GM18505 (cell line): ENCODE results near the gene PGPEP1.
"Not testable (repeated sequence)": the region's sequence is repeated elsewhere in the genome, so short reads cannot be mapped to it uniquely, and the experiment has no call there.

Experiments used
- ATAC-seq: cut with Tn5 transposase; IDR thresholded peaks from one replicate; pipeline ENCODE4 v1.9.1; 2021; ENCODE audit not compliant: unreplicated experiment
- POLR2A ChIP-seq: IDR thresholded peaks from 4 replicates; pipeline ENCODE4 v1.6.1; 2011; ENCODE audit warnings: borderline replicate concordance; ENCODE audit not compliant: insufficient read depth, insufficient read length; ENCODE audit errors: extremely low read depth

The PGPEP1 gene

DNA sequence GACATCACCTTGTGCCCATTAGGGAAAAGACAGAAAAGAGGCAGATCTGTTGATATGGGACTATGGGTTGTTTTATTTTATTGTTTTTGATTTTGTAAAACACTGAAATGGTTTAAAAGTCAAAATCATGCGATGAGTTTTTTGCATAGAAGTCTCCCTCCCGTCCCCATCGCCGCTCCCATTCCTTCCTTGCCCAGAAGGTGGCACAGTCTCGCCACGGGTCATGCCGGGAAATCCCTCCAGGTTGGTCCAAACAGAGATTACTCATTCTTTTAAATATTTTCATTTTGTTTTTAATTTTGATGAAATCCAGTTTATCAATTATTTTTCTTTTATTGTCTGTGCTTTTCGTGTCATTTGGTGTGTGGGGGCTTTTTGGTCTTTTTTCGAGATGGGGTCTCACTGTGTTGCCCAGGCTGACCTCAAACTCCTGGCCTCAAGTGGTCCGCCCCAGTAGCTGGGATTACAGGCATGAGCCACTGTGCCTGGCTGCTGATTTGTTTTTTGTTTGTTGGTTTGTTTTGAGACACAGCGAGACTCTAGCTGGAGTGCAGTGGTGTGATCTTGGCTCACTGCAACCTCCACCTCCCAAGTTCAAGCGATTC lies 9.2 kb downstream of the PGPEP1 start:
- TF ChIP-seq POLR2A, result no peak
- ATAC-seq, result no peak

DNA sequence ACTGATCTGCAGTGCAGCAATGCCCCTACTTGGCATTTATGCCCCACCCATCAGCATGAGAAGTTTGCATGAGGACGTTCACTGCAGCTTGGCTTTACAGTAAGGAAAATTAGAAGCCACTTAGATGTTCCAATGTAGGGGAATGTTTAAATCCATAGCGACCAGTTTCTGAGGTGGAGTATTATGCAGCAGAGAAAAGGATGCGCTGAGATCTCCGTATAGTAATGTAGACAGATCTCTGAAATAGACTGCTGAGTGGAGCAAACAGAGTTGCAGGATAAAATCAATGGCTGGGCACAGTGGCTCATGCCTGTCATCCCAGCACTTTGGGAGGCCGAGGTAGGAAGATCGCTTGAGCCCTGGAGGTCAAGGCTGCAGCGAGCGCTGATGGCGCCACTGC lies 10.1 kb downstream of the PGPEP1 start:
- ATAC-seq, result no peak
- no peak for TF ChIP-seq POLR2A

DNA sequence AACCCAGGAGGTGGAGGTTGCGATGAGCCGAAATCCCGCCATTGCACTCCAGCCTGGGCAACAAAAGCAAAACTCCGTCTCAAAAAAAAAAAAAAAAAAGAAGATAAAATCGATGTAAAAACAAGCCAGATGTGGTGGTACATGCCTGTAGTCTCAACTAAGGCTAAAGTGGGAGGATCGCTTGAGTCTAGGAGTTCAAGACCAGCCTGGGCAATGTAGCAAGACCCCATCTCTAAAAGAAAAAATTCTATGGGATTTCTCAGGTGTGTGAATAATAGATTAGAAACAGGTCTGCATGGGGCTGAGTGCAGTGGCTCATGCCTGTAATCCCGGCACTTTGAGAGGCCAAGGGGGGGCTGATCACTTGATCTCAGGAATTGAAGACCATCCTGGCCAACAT lies 11.1 kb downstream of the PGPEP1 start:
- no peak for TF ChIP-seq POLR2A
- no peak for ATAC-seq

DNA sequence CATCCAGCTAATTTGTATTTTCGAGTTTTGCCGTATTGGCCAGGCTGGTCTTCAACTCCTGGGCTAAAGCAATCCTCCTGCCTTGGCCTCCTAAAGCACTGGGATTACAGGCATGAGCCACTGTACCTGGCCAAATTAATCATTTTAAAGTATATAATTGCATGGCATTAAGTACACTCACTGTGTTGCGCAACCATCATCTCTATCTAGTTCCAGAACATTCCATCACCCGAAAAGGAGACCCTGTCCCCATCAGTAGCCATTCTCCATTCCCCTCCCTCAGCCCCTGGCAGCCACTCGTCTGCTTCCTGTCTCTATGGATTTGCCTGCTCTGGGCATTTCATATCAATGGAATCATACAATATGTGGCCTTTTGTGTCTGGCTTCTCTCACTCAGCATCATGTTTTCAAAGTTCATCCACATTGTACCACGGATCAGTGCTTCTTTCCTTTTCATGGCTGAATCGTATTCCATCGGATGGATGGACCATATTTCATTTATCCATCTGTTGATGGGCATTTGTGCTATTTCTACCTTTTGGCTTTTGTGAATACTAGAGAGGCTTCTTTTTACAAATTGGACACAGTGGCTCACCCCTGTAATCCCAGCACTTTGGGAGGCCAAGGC lies 13.1 kb downstream of the PGPEP1 start:
- TF ChIP-seq POLR2A, result no peak

DNA sequence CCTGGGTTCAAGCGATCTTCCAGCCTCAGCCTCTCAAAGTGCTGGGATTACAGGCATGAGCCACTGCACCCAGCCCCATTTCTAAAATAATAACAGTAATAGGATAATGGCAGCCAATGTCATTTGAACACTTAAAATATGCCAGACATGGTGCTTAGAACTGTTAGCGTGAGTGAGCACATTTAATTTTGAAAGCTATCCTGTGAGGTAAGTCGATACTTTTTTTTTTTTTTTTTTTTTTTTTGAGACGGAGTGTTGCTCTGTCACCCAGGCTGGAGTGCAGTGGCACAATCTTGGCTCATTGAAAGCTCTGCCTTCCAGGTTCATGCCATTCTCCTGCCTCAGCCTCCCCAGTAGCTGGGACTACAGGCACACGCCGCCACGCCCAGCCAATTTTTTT lies 14.3 kb downstream of the PGPEP1 start:
- ATAC-seq, result not testable (repeated sequence)

More for the DNA sequence above, 13.1 kb downstream of the PGPEP1 start:
- ATAC-seq, result no peak

DNA sequence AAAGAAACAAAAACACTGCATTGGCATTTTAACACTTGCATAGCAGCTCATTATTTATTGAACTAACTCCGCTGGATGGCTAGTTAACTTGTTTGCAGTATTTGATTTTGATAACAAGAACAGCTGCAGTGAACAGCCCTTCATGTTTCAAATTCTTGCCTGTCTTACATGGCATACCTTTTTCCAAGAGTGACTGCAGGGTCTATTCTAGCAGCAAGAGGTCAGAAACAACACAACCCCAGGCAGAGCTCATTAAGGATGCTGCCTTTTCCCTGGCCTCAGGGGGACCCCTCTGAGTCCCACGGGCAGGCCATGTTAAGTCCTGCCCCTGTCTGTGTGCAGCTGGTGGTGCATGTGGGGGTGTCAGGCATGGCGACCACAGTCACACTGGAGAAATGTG lies 16.6 kb downstream of the PGPEP1 start:
- no peak for ATAC-seq
- no peak for TF ChIP-seq POLR2A

DNA sequence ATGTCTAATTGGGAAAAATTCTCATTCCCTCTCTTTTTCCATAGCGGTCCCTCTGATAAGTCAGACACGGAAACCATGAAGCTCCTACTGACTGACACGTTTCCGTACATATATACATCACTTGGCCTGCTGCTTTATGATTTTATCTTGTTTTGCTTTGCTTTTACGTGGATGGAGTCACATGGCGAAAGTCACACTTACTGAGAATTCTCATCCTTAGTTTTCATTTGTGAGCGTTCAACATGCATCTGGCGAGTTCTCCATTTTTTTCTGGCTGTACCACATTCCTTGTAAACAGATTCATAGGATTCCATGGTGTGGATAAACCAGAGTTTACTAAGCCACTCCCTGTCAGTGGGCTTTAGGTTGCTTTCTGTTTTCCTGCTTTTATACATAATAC lies 21.2 kb downstream of the PGPEP1 start:
- no peak for ATAC-seq
- no peak for TF ChIP-seq POLR2A

DNA sequence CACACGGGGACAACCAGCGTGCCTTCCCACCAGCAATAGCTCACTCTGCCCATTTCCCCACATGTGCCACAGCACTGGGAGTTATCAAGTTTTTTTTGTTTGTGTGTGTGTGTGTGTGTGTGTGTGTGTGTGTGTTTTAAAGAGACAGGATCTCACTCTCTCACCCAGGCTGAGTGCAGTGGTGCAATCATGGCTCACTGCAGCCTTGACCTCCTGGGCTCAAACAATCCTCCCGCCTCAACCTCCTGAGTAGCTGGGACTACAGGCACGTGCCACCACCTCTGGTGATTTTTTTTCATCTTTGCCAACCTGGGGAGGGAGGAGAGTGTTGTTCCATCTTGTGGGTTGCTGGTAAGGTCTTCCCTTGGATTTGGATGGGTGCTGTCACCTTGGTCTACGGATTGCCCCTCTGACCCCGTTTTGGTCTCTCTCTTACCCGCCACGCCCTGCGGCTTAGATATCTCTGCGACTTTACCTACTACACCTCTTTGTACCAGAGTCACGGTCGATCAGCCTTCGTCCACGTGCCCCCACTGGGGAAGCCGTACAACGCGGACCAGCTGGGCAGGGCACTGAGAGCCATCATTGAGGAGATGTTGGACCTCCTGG lies 22.6 kb downstream of the PGPEP1 start:
- TF ChIP-seq POLR2A, result no peak
- ATAC-seq, result no peak

DNA sequence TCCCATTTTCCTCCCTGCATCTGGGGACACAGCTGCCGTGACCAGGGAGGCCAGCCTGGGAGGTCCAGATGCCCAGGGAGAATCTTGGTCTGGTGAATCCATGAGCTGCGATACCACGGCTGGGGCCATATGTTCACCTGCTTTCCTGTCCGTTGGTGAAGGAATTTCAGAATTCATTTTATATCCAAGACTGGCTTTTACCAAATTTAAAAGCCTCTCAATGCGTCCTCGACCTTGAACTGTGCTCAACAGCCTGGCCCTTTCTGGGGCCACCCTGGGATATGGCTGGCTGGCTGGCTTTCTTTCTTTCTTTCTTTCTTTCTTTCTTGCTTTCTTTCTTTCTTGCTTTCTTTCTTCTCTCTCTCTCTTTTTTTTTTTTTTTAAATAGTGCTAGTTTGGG lies 23.4 kb downstream of the PGPEP1 start:
- no peak for TF ChIP-seq POLR2A

DNA sequence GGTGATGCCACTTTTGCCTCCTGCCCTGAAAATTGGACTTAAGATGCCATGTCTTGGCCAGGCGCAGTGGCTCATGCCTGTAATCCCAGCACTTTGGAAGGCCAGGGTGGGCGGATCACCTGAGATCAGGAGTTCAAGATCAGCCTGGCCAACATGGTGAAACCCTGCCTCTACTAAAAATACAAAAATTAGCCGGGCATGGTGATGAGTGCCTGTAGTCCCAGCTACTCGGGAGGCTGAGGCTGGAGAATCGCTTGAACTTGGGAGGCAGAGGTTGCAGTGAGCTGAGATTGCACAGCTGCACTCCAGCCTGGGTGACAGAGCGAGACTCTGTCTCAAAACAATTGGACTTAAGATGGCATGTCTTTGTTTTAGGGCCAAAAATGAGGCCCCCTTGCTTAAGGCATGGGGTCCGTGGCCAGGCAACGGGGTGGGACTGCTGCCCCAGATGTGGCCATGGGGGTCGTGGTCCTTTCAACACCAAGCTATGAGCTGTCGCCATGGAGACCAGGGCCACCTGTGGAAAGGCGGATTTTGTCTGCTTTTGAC lies 24.0 kb downstream of the PGPEP1 start:
- not testable (repeated sequence) for ATAC-seq

More for the DNA sequence above, 23.4 kb downstream of the PGPEP1 start:
- no peak for ATAC-seq

DNA sequence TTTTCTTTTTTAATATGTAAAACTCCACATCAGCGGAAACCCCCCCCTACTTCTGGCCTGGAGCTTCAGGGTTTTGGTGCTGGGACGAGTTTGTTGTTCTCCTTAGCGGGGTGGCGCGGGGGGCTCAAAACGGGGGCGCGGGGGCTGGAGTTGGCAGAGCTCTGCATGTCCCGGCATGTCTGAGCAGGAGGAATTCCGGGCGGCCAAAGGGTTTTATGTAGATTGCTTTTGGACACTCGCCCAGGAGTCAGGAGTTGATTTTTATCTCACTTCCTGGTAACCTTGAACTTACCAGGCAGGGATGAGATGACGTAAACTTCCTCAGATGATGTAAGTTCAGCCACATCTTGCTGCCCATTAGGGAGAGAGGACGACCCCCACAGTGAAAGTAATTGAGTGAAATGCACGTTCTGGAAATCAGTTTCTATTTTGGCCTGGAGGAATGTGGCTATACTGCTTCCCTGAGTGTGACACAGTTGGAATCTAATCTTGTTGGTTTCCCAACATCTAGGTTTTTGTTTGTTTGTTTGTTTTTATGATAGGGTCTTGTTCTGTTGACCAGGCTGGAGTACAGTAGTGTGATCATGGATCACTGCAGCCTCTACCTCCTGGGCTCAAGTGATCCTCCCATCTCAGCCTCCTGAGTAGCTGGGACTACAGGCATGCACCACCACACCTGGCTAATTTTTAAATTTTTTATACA lies 24.6 kb downstream of the PGPEP1 start:
- ATAC-seq, result no peak
- TF ChIP-seq POLR2A, result no peak

DNA sequence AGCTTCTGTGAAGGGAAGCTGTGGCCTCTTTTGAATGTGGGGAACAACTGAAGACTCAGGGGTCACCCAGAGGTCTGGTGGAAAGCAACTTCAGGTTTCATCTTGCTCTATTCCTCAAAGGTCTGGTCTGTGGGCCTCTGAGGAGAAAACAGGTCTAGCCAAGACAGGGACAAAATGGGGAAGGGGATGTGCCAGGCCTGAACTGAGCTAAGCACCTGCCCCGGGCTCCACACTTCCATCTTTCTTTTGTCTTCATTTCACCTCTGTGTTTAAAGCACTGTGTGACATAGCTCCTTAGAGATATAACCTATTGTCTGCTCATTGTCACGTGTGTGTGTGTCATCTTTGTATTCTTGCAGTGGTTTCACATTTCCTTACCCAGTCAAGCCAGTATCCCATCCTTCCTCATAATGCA lies 25.6 kb downstream of the PGPEP1 start:
- no peak for ATAC-seq
- TF ChIP-seq POLR2A, result no peak

DNA sequence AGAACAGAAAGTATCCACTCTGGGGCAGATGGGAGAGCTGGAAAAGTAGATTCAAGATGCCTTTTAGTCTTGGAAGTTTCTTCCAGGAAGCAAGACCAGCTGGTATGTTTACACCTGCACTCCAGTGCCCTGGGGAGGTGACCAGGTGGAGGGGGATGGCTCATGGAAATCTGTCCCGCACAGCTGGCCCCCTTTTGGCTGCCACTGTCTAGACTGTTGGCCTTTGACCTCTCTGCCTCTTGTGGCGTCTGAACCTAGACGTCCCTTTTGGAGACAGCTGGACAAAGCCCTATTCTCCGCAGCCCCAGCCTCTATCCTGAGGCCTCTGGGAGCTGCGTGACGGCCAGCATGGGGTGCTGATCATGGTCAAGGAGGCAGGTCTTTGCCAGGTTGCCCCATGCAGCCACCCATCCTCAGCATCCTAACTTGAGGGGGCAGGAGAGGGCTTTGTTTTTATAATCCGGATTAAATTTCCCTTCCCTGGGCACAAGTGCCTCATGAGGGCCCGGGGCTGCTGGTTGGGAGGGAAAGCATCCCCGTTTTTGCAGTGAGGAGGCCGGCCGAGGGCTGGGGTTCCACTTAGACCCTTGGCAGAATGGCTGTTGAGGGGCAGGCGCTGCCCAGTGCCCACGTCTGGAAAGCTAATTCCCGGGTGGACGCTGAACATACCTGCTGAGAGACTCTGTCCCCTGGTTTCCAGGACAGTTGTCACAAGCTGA lies 28.3 kb downstream of the PGPEP1 start:
- TF ChIP-seq POLR2A, result no peak
- ATAC-seq, result no peak
